GM23338 (cell line): ENCODE data around the gene FRS2. TPM values are rescaled to one million over a fixed set of nuclear protein-coding genes. Genes with fewer than 3 reads are reported as not detected.

Source experiments
- ATAC-seq: fragments of 200-7000 bp; cut with Tn5 transposase; 3 replicates; pipeline ENCODE4 v1.9.1; 2020
- DNase-seq: peaks from one replicate; pipeline ENCODE4 v3.0.0-alpha.2; 2015; ENCODE audit warnings: low spot score
- H2AFZ ChIP-seq: fragments of 200-600 bp; sonication (generic); 2 replicates; pipeline ENCODE4 v1.8.0; 2016; ENCODE audit warnings: antibody characterized with exemption, mild to moderate bottlenecking, moderate library complexity
- H3F3A ChIP-seq: fragments of 200-600 bp; sonication (generic); replicated peaks from 2 replicates; pipeline ENCODE4 v1.8.0; 2017; ENCODE audit warnings: antibody characterized with exemption, mixed run types, low read depth
- H3K27ac ChIP-seq: fragments of 200-600 bp; sonication (generic); 2 replicates; pipeline ENCODE4 v1.6.1; 2016; ENCODE audit warnings: low read depth
- H3K27me3 ChIP-seq: fragments of 200-600 bp; sonication (generic); 2 replicates; pipeline ENCODE4 v1.8.0; 2016; ENCODE audit warnings: mild to moderate bottlenecking, mixed run types, moderate library complexity; ENCODE audit not compliant: insufficient read depth
- H3K36me3 ChIP-seq: fragments of 200-600 bp; sonication (generic); 2 replicates; pipeline ENCODE4 v1.8.0; 2016; ENCODE audit warnings: mild to moderate bottlenecking; ENCODE audit not compliant: insufficient read depth
- H3K4me1 ChIP-seq: fragments of 200-600 bp; sonication (generic); 2 replicates; pipeline ENCODE4 v1.8.0; 2016; ENCODE audit warnings: mild to moderate bottlenecking, moderate library complexity; ENCODE audit not compliant: insufficient read depth
- H3K4me2 ChIP-seq: fragments of 200-600 bp; sonication (generic); 2 replicates; pipeline ENCODE4 v1.7.1; 2017; ENCODE audit warnings: mixed run types
- H3K4me3 ChIP-seq: fragments of 200-600 bp; sonication (generic); 2 replicates; pipeline ENCODE4 v1.6.1; 2016; ENCODE audit warnings: mixed run types
- H3K79me2 ChIP-seq: fragments of 200-600 bp; sonication (generic); replicated peaks from 2 replicates; pipeline ENCODE4 v1.8.0; 2017; ENCODE audit warnings: mild to moderate bottlenecking; ENCODE audit not compliant: insufficient read depth
- H3K9me2 ChIP-seq: fragments of 200-600 bp; sonication (generic); 2 replicates; pipeline ENCODE4 v1.8.0; 2017; ENCODE audit not compliant: insufficient read depth
- H4K20me1 ChIP-seq: fragments of 200-600 bp; sonication (generic); replicated peaks from 2 replicates; pipeline ENCODE4 v1.8.0; 2017; ENCODE audit warnings: mild to moderate bottlenecking; ENCODE audit not compliant: insufficient read depth
- H3K27ac Mint-ChIP-seq: 2 replicates; pipeline ENCODE4 v1.8.0; 2020; ENCODE audit warnings: inconsistent platforms, mild to moderate bottlenecking, moderate library complexity, mixed read lengths
- H3K27me3 Mint-ChIP-seq: 3 replicates; pipeline ENCODE4 v1.8.0; 2022; ENCODE audit warnings: low read depth, mild to moderate bottlenecking, moderate library complexity, mixed read lengths, inconsistent platforms; ENCODE audit not compliant: insufficient read depth, poor library complexity
- H3K36me3 Mint-ChIP-seq: 3 replicates; pipeline ENCODE4 v1.8.0; 2021; ENCODE audit warnings: low read depth, mild to moderate bottlenecking, inconsistent platforms, moderate library complexity, mixed read lengths
- H3K4me1 Mint-ChIP-seq: 3 replicates; pipeline ENCODE4 v1.8.0; 2020; ENCODE audit warnings: mild to moderate bottlenecking, inconsistent platforms, mixed read lengths
- H3K4me3 Mint-ChIP-seq: 3 replicates; pipeline ENCODE4 v1.8.0; 2021; ENCODE audit warnings: moderate library complexity, mild to moderate bottlenecking, inconsistent platforms, mixed read lengths
- H3K9me3 Mint-ChIP-seq: 3 replicates; pipeline ENCODE4 v1.8.0; 2020; ENCODE audit warnings: moderate library complexity, mild to moderate bottlenecking, inconsistent platforms, mixed read lengths
- CREB1 ChIP-seq: fragments of 250-450 bp; sonication (Bioruptor Pico); IDR thresholded peaks from 2 replicates; pipeline ENCODE4 v1.5.0; 2020; ENCODE audit warnings: low read depth, mild to moderate bottlenecking, moderate library complexity
- EZH2 ChIP-seq: fragments of 200-600 bp; sonication (generic); IDR thresholded peaks from one replicate; pipeline ENCODE4 v1.8.0; 2017; ENCODE audit warnings: antibody characterized with exemption, mild to moderate bottlenecking, low read depth; ENCODE audit not compliant: unreplicated experiment
- EZH2phosphoT487 ChIP-seq: fragments of 200-600 bp; sonication (generic); IDR thresholded peaks from one replicate; pipeline ENCODE4 v1.8.1; 2018; ENCODE audit warnings: antibody characterized with exemption; ENCODE audit not compliant: unreplicated experiment
- JUNB ChIP-seq: IDR thresholded peaks from one replicate; pipeline ENCODE4 v1.6.1; 2016; ENCODE audit warnings: antibody characterized with exemption; ENCODE audit not compliant: unreplicated experiment
- NANOG ChIP-seq: IDR thresholded peaks from 2 replicates; pipeline ENCODE4 v1.6.1; 2016; ENCODE audit warnings: antibody characterized with exemption, borderline replicate concordance
- POLR2AphosphoS5 ChIP-seq: IDR thresholded peaks from 2 replicates; pipeline ENCODE4 v1.6.1; 2016; ENCODE audit warnings: antibody characterized with exemption, low read depth
- STAT1 ChIP-seq: IDR thresholded peaks from one replicate; pipeline ENCODE4 v1.6.1; 2016; ENCODE audit warnings: antibody characterized with exemption; ENCODE audit not compliant: unreplicated experiment
- ZNF114 ChIP-seq: fragments of 250-450 bp; sonication (Bioruptor Pico); IDR thresholded peaks from 2 replicates; pipeline ENCODE4 v1.5.0; 2020; ENCODE audit warnings: mild to moderate bottlenecking, moderate library complexity
- ZNF331 ChIP-seq: fragments of 250-450 bp; sonication (Bioruptor Pico); IDR thresholded peaks from 2 replicates; pipeline ENCODE4 v1.5.0; 2020; ENCODE audit warnings: low read depth, mild to moderate bottlenecking, moderate library complexity
- polyA plus RNA-seq: library from polyadenylated mRNA; unstranded; fragments of >200 nt; fragmentation: Nextera tagmentation; extraction: Ambion mirVana; gene quantifications from 2 replicates; pipeline ENCODE4 v1.2.1, GENCODE V29; 2016
- total RNA-seq: library from RNA; depleted of rRNA; stranded (reverse); fragments of >200 nt; shearing (Covaris generic); gene quantifications from 2 replicates; pipeline ENCODE4 v1.2.3, GENCODE V29; 2014
- TF ChIP-seq, protein P1 (sequence below): IDR thresholded peaks from 2 replicates; pipeline ENCODE4 v1.6.1; 2016; ENCODE audit warnings: antibody characterized with exemption
- TF ChIP-seq, protein P2 (sequence below): IDR thresholded peaks from one replicate; pipeline ENCODE4 v1.6.1; 2018; ENCODE audit warnings: antibody characterized with exemption; ENCODE audit not compliant: unreplicated experiment
- TF ChIP-seq, protein P3 (sequence below), 2 experiments: fragments of 200-600 bp in 1 of 2; sonication (generic) in 1 of 2; conservative IDR thresholded peaks; 2 replicates each; pipeline versions ENCODE4 v1.5.1 to v1.6.1; 2016 to 2017; ENCODE audit warnings: antibody characterized with exemption in 2 of 2, low read depth in 2 of 2, mild to moderate bottlenecking in 2 of 2, moderate library complexity in 1 of 2
- TF ChIP-seq, protein P4 (sequence below): fragments of 250-450 bp; sonication (Bioruptor Pico); IDR thresholded peaks from 2 replicates; pipeline ENCODE4 v1.5.0; 2020; ENCODE audit warnings: mild to moderate bottlenecking, moderate library complexity

The FRS2 gene
- total and polyA plus RNA-seq, 2 experiments from 2014 or later = 34.3 to 45.0 TPM

DNA sequence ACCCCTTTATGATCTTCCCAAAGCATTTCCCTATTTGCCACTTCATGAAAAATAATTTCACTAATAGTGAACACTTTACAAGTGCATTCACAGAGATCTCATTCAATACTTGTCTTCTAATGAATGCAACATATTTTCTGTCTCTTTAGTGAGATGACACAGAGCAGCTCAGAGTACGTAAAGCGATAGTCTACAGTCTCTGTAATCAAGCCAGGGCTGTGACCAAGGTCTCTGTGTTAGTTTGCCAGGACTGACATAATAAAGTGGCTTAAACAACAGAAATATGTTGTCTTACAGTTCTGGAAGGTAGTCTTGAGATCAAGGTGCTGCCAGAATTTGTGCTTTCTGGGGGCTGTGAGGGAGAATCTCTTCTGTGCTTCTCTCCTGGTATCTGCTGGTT lies 33.1 kb upstream of the FRS2 start:
- DNase-seq = no peak
- Mint-ChIP-seq H3K9me3 (no peaks in the 10 kb centered on the region), H3K4me1 (no peaks in the 10 kb centered on the region), H3K27ac (no peak overlapping the region), H3K4me3 (no peak overlapping the region), H3K27me3 (peaks cover 6% of the 10 kb centered on the region), H3K36me3 (no peaks in the 10 kb centered on the region)
- TF ChIP-seq STAT1 = no peak
- TF ChIP-seq, protein P1, sequence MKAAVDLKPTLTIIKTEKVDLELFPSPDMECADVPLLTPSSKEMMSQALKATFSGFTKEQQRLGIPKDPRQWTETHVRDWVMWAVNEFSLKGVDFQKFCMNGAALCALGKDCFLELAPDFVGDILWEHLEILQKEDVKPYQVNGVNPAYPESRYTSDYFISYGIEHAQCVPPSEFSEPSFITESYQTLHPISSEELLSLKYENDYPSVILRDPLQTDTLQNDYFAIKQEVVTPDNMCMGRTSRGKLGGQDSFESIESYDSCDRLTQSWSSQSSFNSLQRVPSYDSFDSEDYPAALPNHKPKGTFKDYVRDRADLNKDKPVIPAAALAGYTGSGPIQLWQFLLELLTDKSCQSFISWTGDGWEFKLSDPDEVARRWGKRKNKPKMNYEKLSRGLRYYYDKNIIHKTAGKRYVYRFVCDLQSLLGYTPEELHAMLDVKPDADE = no peak
- TF ChIP-seq, protein P2, sequence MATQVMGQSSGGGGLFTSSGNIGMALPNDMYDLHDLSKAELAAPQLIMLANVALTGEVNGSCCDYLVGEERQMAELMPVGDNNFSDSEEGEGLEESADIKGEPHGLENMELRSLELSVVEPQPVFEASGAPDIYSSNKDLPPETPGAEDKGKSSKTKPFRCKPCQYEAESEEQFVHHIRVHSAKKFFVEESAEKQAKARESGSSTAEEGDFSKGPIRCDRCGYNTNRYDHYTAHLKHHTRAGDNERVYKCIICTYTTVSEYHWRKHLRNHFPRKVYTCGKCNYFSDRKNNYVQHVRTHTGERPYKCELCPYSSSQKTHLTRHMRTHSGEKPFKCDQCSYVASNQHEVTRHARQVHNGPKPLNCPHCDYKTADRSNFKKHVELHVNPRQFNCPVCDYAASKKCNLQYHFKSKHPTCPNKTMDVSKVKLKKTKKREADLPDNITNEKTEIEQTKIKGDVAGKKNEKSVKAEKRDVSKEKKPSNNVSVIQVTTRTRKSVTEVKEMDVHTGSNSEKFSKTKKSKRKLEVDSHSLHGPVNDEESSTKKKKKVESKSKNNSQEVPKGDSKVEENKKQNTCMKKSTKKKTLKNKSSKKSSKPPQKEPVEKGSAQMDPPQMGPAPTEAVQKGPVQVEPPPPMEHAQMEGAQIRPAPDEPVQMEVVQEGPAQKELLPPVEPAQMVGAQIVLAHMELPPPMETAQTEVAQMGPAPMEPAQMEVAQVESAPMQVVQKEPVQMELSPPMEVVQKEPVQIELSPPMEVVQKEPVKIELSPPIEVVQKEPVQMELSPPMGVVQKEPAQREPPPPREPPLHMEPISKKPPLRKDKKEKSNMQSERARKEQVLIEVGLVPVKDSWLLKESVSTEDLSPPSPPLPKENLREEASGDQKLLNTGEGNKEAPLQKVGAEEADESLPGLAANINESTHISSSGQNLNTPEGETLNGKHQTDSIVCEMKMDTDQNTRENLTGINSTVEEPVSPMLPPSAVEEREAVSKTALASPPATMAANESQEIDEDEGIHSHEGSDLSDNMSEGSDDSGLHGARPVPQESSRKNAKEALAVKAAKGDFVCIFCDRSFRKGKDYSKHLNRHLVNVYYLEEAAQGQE = no peak
- no peak for TF ChIP-seq ZNF331 (CRISPR knock-in tag)
- TF ChIP-seq EZH2 = no peak
- no peak for TF ChIP-seq JUNB
- TF ChIP-seq EZH2phosphoT487 = no peak
- TF ChIP-seq, protein P3, sequence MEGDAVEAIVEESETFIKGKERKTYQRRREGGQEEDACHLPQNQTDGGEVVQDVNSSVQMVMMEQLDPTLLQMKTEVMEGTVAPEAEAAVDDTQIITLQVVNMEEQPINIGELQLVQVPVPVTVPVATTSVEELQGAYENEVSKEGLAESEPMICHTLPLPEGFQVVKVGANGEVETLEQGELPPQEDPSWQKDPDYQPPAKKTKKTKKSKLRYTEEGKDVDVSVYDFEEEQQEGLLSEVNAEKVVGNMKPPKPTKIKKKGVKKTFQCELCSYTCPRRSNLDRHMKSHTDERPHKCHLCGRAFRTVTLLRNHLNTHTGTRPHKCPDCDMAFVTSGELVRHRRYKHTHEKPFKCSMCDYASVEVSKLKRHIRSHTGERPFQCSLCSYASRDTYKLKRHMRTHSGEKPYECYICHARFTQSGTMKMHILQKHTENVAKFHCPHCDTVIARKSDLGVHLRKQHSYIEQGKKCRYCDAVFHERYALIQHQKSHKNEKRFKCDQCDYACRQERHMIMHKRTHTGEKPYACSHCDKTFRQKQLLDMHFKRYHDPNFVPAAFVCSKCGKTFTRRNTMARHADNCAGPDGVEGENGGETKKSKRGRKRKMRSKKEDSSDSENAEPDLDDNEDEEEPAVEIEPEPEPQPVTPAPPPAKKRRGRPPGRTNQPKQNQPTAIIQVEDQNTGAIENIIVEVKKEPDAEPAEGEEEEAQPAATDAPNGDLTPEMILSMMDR (conservative IDR thresholded peaks at IDR 0.05; ENCODE audit: low read depth in 2 of 2) = no peak
- TF ChIP-seq POLR2AphosphoS5 = no peak
- TF ChIP-seq, protein P4, sequence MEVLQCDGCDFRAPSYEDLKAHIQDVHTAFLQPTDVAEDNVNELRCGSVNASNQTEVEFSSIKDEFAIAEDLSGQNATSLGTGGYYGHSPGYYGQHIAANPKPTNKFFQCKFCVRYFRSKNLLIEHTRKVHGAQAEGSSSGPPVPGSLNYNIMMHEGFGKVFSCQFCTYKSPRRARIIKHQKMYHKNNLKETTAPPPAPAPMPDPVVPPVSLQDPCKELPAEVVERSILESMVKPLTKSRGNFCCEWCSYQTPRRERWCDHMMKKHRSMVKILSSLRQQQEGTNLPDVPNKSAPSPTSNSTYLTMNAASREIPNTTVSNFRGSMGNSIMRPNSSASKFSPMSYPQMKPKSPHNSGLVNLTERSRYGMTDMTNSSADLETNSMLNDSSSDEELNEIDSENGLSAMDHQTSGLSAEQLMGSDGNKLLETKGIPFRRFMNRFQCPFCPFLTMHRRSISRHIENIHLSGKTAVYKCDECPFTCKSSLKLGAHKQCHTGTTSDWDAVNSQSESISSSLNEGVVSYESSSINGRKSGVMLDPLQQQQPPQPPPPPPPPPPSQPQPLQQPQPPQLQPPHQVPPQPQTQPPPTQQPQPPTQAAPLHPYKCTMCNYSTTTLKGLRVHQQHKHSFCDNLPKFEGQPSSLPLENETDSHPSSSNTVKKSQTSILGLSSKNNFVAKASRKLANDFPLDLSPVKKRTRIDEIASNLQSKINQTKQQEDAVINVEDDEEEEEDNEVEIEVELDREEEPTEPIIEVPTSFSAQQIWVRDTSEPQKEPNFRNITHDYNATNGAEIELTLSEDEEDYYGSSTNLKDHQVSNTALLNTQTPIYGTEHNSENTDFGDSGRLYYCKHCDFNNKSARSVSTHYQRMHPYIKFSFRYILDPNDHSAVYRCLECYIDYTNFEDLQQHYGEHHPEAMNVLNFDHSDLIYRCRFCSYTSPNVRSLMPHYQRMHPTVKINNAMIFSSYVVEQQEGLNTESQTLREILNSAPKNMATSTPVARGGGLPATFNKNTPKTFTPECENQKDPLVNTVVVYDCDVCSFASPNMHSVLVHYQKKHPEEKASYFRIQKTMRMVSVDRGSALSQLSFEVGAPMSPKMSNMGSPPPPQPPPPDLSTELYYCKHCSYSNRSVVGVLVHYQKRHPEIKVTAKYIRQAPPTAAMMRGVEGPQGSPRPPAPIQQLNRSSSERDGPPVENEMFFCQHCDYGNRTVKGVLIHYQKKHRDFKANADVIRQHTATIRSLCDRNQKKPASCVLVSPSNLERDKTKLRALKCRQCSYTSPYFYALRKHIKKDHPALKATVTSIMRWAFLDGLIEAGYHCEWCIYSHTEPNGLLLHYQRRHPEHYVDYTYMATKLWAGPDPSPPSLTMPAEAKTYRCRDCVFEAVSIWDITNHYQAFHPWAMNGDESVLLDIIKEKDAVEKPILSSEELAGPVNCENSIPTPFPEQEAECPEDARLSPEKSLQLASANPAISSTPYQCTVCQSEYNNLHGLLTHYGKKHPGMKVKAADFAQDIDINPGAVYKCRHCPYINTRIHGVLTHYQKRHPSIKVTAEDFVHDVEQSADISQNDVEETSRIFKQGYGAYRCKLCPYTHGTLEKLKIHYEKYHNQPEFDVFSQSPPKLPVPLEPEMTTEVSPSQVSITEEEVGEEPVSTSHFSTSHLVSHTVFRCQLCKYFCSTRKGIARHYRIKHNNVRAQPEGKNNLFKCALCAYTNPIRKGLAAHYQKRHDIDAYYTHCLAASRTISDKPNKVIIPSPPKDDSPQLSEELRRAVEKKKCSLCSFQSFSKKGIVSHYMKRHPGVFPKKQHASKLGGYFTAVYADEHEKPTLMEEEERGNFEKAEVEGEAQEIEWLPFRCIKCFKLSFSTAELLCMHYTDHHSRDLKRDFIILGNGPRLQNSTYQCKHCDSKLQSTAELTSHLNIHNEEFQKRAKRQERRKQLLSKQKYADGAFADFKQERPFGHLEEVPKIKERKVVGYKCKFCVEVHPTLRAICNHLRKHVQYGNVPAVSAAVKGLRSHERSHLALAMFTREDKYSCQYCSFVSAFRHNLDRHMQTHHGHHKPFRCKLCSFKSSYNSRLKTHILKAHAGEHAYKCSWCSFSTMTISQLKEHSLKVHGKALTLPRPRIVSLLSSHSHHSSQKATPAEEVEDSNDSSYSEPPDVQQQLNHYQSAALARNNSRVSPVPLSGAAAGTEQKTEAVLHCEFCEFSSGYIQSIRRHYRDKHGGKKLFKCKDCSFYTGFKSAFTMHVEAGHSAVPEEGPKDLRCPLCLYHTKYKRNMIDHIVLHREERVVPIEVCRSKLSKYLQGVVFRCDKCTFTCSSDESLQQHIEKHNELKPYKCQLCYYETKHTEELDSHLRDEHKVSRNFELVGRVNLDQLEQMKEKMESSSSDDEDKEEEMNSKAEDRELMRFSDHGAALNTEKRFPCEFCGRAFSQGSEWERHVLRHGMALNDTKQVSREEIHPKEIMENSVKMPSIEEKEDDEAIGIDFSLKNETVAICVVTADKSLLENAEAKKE (CRISPR knock-in tag) = no peak
- no peak for TF ChIP-seq NANOG
- TF ChIP-seq CREB1 (CRISPR knock-in tag) = no peak
- no peak for TF ChIP-seq ZNF114
- no peaks in the 10 kb centered on the region for H3K79me2 ChIP-seq
- no peaks in the 10 kb centered on the region for H3F3A ChIP-seq
- no peaks in the 10 kb centered on the region for H3K36me3 ChIP-seq
- no peak for ATAC-seq
- no peaks in the 10 kb centered on the region for H3K27me3 ChIP-seq
- H2AFZ ChIP-seq = no peak overlapping the region
- peaks cover 3% of the 10 kb centered on the region; the same call in 1 of the 2 replicates for H3K4me1 ChIP-seq
- no peaks in the 10 kb centered on the region for H3K9me2 ChIP-seq
- no peak overlapping the region for H3K4me3 ChIP-seq
- H3K27ac ChIP-seq = no peak overlapping the region
- no peak overlapping the region for H3K4me2 ChIP-seq
- no peaks in the 10 kb centered on the region for H4K20me1 ChIP-seq
